Measurements from ENCODE around the gene ATP6AP1.

The ATP6AP1 gene

GRCh38 chrX:154419189-154419588 lies 9.3 kb upstream of the ATP6AP1 start:
- TF ChIP-seq CTCF (IDR thresholded peaks at IDR 0.05; ENCODE audit: low read depth, low read length, missing control alignments): no peak
- H3K4me3 ChIP-seq (ENCODE audit: low read depth, low read length): no peak overlapping the region
- in situ Hi-C loops (cut with HindIII; ENCODE audit: low sequenced_read_pairs): no loop called here
- no peak for DNase-seq (ENCODE audit: low read depth)

GRCh38 chrX:154419688-154420401 lies 8.6 kb upstream of the ATP6AP1 start:
- no peak overlapping the region for H3K4me3 ChIP-seq (ENCODE audit: low read depth, low read length)
- no peak for TF ChIP-seq CTCF (IDR thresholded peaks at IDR 0.05; ENCODE audit: low read depth, low read length, missing control alignments)
- in situ Hi-C loops (cut with HindIII; ENCODE audit: low sequenced_read_pairs): no loop called here
- no peak for DNase-seq (ENCODE audit: low read depth)

GRCh38 chrX:154420402-154420756 lies 8.1 kb upstream of the ATP6AP1 start:
- TF ChIP-seq CTCF (IDR thresholded peaks at IDR 0.05; ENCODE audit: low read depth, low read length, missing control alignments): no peak
- no peak for DNase-seq (ENCODE audit: low read depth)
- in situ Hi-C loops (cut with HindIII; ENCODE audit: low sequenced_read_pairs): no loop called here
- no peak overlapping the region for H3K4me3 ChIP-seq (ENCODE audit: low read depth, low read length)

- in situ Hi-C loops (cut with HindIII; ENCODE audit: low sequenced_read_pairs): no loop called here
- no peak for TF ChIP-seq CTCF (IDR thresholded peaks at IDR 0.05; ENCODE audit: low read depth, low read length, missing control alignments)
- H3K4me3 ChIP-seq (ENCODE audit: low read depth, low read length): no peak overlapping the region
- DNase-seq (ENCODE audit: low read depth): no peak
Measured at GRCh38 chrX:154426916-154427770, 1.3 kb upstream of the ATP6AP1 start.

- in situ Hi-C loops (cut with HindIII; ENCODE audit: low sequenced_read_pairs): no loop called here
- TF ChIP-seq CTCF (IDR thresholded peaks at IDR 0.05; ENCODE audit: low read depth, low read length, missing control alignments): no peak
- DNase-seq (ENCODE audit: low read depth): no peak
- H3K4me3 ChIP-seq (ENCODE audit: low read depth, low read length): peak overlapping the region; percentile 60
Measured at GRCh38 chrX:154429711-154430110, 1.2 kb downstream of the ATP6AP1 start.

- in situ Hi-C loops (cut with HindIII; ENCODE audit: low sequenced_read_pairs): no loop called here
- no peak for TF ChIP-seq CTCF (IDR thresholded peaks at IDR 0.05; ENCODE audit: low read depth, low read length, missing control alignments)
- H3K4me3 ChIP-seq (ENCODE audit: low read depth, low read length): no peak overlapping the region
- no peak for DNase-seq (ENCODE audit: low read depth)
Measured at GRCh38 chrX:154430479-154430878, 2.0 kb downstream of the ATP6AP1 start.
